ENCODE data around the gene CACNG1.
A peak's percentile ranks its signal among the peaks of the same experiment; 100 is the strongest.
"Not testable (repeated sequence)": the region's sequence is repeated elsewhere in the genome, so short reads cannot be mapped to it uniquely, and the experiment has no call there.

The CACNG1 gene

GRCh38 chr17:67026341-67026740 is 18.0 kb upstream of the CACNG1 start:
- DNase-seq, result no peak

GRCh38 chr17:67027031-67027628 is 17.2 kb upstream of the CACNG1 start:
- no peak for DNase-seq

GRCh38 chr17:67030641-67031040 is 13.7 kb upstream of the CACNG1 start:
- DNase-seq, result no peak

- no peak for DNase-seq
These were observed 12.0 kb upstream of the CACNG1 start for GRCh38 chr17:67032382-67032781.

DNA sequence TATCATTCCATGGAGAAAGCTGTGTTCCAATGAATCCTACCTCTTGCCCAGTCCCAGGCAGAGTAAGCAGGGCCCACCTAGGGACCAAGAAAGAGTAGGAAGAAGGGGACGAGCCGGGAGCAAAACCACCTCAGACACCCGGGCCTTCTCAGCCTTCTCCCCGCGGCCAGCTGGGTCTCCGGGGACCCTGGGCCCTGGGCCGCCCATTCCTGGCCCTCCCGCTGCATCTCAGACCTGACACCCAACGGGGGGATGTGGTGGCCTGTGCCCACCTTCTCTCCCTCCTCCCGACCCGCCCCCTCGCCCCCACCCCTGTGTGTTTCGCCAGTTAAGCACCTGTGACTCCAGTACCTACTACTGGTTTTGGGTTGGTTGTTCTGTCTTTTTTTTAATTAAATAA is 11.4 kb upstream of the CACNG1 start:
- DNase-seq, result no peak

GRCh38 chr17:67033613-67034012 is 10.7 kb upstream of the CACNG1 start:
- DNase-seq, result no peak

DNA sequence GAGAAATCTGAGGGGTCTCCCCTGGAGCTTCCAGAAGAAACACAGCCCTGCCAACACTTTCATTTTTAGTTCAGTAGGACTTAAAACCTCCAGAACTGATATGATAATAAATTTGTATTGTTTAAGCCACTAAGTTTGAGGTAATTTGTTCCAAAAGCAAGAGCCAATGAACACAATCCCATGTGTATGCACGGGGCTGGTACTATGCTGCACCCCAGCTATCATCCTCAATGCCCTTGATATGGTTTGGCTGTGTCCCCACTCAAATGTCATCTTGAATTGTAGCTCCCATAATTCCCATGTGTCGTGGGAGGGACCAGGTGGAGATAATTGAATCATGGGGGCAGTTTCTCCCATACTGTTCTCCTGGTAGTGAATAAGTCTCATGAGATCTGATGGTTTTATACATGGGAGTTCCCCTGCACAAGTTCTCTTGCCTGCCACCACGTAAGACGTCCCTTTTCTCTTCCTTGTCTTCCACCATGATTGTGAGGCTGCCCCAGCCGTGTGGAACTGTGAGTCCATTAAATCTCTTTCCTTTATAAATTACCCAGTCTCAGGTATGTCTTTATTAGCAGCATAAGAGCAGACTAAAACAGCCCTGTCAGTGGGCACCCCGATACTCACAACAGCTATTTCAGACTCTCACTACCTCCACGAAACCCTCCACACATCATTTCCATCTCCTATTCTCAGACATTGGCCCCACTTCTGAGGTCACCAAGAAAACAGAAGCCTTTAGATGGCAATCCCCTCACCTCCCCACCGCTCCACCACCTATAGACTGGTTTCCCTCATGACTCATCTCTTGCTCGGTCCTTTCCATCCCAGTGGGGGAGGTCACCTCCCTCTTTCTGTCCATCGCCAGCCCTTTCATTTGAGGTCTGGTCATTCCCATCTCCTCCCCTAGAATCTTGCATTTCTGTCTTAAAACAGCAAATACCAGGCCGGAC is 8.9 kb upstream of the CACNG1 start:
- no peak for DNase-seq

DNA sequence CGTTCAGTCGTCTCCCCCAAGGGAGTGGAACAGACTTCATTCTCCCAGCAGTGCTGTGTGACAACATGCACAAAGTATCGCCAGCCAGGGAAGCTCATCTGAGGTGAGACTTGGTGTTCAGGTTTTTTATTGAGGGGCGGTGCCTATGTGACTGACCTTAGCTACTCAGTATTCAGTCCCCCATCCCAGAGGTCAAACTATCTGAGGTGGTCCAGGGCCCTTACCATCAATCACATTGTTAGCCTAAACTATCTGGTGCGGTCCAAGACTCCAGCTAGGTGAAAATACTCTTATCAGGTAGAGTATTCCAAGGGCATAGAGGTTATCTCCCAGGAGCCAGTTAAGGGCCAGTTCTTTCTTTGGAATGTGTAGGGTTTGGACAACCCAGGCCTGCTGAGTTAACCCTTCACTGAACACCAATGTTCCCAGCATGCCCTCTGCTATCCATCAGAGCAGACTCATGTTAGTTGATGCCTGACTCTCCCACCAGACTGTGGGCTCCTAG is 5.4 kb upstream of the CACNG1 start:
- DNase-seq, result no peak

DNA sequence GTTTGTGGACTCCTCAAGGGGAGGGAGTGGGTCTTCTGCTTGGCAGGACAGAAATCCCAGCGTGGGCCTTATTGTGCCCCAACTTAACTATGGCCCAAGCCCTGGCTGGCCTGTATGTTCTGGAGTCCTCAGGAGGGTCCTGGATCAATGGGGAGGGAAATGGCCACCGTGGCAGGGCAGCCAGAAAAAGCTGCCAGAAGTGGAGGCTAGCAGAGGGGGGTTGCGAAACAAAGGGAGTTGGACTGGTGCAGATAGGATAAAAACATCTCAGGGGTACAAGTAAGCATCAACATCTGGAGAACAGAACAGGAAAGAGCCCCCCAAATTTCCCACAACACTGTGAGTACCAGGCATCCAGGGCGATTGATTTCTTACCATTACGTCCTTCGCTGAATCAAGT is 3.7 kb upstream of the CACNG1 start:
- no peak for DNase-seq

- DNase-seq, result not testable (repeated sequence)
These were observed 3.2 kb upstream of the CACNG1 start for GRCh38 chr17:67041119-67041518.

DNA sequence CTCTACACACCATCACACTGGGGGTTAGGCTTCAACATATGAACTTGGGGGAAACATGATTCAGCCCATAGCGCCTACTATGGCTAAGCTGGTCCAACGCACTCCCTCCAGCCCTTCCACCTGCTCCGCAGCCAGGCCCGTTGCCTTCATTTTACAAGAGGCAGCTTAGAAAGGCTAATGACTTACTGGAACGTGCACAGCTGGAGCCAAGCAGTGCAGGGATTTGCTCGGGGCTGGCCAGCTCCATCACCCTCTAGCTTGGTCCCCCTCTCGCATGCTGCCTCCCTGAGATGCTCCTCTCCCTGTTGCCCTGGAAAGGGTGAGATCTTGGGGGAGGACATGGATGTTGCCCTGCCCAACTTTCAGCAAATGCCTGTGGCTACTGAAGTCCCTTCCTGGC is 2.8 kb upstream of the CACNG1 start:
- no peak for DNase-seq

DNA sequence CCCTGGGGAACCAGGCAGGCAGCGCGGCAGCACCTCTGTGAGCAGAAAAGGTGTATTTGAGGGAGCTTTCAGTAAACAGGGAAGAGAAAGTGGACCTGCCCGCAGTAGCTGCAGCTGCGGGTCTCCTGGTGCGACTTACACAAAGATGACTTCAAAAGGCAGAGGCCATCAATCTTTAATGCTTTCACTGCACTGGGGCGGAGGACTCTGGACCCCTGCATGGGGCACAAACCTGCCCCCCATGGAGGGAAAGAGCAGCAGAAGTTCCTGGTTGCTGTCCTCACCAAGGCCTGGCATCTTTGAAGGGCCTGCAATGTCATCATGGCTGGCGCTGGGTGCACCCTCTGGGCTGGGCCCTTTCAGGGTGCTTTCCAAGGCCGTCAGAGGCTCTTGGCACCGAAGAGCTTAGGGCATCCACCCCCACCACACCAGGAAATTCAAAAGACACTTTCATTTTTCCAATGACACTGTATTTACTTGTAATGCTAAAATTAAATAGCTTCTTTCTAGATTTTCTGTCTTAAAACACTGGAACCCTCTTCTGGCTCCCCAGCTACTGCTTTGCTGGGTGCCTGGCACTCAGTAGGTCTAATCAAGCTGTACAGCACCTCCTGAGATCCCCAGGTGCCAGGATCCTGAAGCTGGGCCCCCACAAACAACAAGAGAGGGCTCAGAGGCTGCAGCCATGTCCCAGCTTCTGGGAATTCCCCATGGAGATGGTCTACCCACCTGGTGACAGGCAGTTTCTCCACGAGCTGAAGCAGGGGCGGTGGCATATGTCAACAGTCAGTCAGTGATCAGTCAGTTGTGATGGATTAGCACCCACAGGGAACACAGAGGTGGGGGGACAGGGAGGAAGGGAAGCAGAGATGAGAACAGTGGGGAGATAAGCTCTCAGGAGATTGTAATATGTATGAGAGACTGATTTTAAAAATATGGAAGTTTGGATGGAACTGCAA is 2.1 kb upstream of the CACNG1 start:
- DNase-seq, result no peak

GRCh38 chr17:67043283-67043682 is 1.1 kb upstream of the CACNG1 start:
- DNase-seq, result no peak

- DNase-seq, result no peak
These were observed 586 bp downstream of the CACNG1 start for GRCh38 chr17:67044940-67045339.

- no peak for DNase-seq
These were observed 2.0 kb downstream of the CACNG1 start for GRCh38 chr17:67046398-67046797.

- DNase-seq, result peak; percentile 0
These were observed 3.0 kb downstream of the CACNG1 start for GRCh38 chr17:67047382-67047781.

- DNase-seq, result no peak
These were observed 4.8 kb downstream of the CACNG1 start for GRCh38 chr17:67049025-67049739.

DNA sequence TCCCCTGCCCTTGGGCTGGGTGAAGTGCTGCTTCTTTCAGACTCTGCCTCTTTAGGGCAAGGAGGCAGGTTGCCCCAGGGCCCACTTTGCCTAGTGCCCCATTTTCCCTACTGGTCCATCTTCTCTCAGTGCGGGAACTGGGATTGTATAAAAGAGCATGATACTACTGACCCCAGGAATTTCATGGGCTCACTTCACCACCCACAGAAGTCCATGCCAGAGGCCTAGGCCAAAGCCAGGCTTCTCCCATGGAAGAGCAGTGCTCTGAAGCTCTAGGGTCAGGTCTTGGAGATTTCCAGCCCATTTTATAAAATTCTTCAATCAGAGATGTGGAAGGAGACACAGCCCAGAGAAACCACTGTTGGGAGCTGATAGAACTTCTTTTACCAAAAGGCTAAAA is 5.7 kb downstream of the CACNG1 start:
- no peak for DNase-seq

GRCh38 chr17:67050471-67051154 is 6.3 kb downstream of the CACNG1 start:
- DNase-seq, result no peak

GRCh38 chr17:67051155-67051538 is 6.8 kb downstream of the CACNG1 start:
- no peak for DNase-seq

GRCh38 chr17:67051837-67052236 is 7.5 kb downstream of the CACNG1 start:
- no peak for DNase-seq
